ENCODE results near the gene SSC5D.

DNA sequence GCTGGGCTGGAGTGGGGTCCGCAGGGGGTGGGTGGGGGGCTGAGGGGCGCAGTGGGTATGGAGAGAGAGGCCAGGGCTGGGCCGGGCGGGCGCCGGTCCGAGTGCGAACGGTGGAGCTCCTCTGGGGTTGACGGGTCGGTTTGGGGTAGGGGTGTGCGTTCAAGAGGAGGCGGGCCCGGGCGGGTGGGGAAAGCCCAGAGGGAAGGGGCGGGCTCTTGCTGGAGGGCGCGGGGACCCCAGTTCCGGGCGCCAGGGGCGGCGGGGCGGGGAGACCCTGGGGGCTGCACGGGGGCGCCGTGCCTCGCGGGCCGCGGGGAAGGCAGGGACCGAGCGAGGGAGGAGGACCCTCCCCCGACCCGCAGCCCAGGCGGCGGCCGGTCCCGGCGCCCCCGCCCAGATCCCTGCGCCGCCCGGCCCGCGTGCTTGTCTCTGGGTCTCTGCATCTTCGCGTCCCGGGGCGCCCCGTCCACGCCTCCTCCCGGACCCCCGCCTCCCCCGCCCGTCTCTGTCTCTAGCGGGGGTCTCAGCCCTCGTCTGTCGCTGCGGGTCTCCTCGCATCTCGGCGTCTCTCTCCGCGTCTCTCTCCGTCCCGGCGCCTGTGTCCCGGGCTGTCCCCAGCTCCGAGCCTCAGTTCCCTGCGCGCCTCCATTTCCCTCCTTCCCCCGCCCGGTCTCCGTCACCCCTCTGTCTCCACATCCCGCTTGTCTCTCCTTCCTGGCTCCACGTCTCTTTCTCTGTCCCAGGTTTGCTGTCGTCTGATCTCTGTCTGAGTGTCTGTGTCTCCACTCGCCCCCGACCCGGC is 36.9 kb upstream of the SSC5D start:
- TF ChIP-seq SUZ12 (IDR thresholded peaks at IDR 0.05; ENCODE audit: extremely low read depth, insufficient read depth, insufficient read length) (peak; percentile 89), ZNF274 (IDR thresholded peaks at IDR 0.05; ENCODE audit: low read depth, low read length) (no peak)

All from NT2/D1 (cell line).